GM21381 (cell line): Measurements from ENCODE around the gene GBX1.

ENCODE experiments used
- ATAC-seq: cut with Tn5 transposase; IDR thresholded peaks from one replicate; pipeline ENCODE4 v1.9.1; 2021; ENCODE audit warnings: mild to moderate bottlenecking, moderate library complexity; ENCODE audit not compliant: unreplicated experiment

GBX1 gene

GRCh38 chr7:151116603-151117440 lies 50.7 kb downstream of the GBX1 start:
- no peak for ATAC-seq

GRCh38 chr7:151115836-151116418 lies 51.6 kb downstream of the GBX1 start:
- ATAC-seq: no peak

- no peak for ATAC-seq
Observed at GRCh38 chr7:151115121-151115835, 52.2 kb downstream of the GBX1 start.

GRCh38 chr7:151114151-151115090 lies 53.1 kb downstream of the GBX1 start:
- no peak for ATAC-seq

GRCh38 chr7:151113344-151114150 lies 53.9 kb downstream of the GBX1 start:
- ATAC-seq: no peak

GRCh38 chr7:151110941-151111645 lies 56.4 kb downstream of the GBX1 start:
- ATAC-seq: peak; percentile 91

- ATAC-seq: no peak
Observed at GRCh38 chr7:151110236-151110940, 57.1 kb downstream of the GBX1 start.

- no peak for ATAC-seq
Observed at GRCh38 chr7:151109094-151110048, 58.1 kb downstream of the GBX1 start.

GRCh38 chr7:151107882-151108281 lies 59.6 kb downstream of the GBX1 start:
- no peak for ATAC-seq

GRCh38 chr7:151104411-151105235 lies 62.9 kb downstream of the GBX1 start:
- ATAC-seq: no peak

- ATAC-seq: no peak
Observed at GRCh38 chr7:151103973-151104372, 63.5 kb downstream of the GBX1 start.

GRCh38 chr7:151102991-151103390 lies 64.5 kb downstream of the GBX1 start:
- no peak for ATAC-seq

GRCh38 chr7:151101621-151102396 lies 65.7 kb downstream of the GBX1 start:
- no peak for ATAC-seq

GRCh38 chr7:151100921-151101320 lies 66.6 kb downstream of the GBX1 start:
- ATAC-seq: no peak

GRCh38 chr7:151099486-151100211 lies 67.8 kb downstream of the GBX1 start:
- no peak for ATAC-seq
